Measurements from ENCODE around the gene CYP11A1.

GRCh38 chr15:74365598-74366445 lies 1.6 kb downstream of the CYP11A1 start:
- no peak for TF ChIP-seq EZH2 (IDR thresholded peaks at IDR 0.05)
- no peak for TF ChIP-seq POLR2AphosphoS5 (IDR thresholded peaks at IDR 0.05; ENCODE audit: borderline replicate concordance, low read depth, low read length)
- no peak for TF ChIP-seq FOXP2 (optimal IDR thresholded peaks at IDR 0.05; ENCODE audit: control extremely low read depth, extremely low read length, insufficient read depth)

Measured in SK-N-MC (cell line).